ENCODE measurements around the gene MET. TPM values are rescaled to one million over a fixed set of nuclear protein-coding genes. Genes with fewer than 3 reads are reported as not detected.
"Not testable (repeated sequence)": the region's sequence is repeated elsewhere in the genome, so short reads cannot be mapped to it uniquely, and the experiment has no call there.

Gene MET
- total and polyA plus RNA-seq, 2 donors (not counting 1 experiment from before 2014, with no cell fraction given), result 33.4 to 44.4 TPM

DNA sequence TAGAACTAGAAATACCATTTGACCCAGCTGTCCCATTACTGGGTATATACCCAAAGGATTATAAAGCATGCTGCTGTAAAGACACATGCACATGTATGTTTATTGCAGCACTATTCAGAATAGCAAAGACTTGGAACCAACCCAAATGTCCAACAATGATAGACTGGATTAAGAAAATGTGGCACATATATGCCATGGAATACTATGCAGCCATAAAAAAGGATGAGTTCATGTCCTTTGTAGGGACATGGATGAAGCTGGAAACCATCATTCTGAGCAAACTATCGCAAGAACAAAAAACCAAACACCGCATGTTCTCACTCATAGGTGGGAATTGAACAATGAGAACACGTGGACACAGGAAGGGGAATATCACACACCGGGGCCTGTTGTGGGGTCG, 74.4 kb downstream of the MET start:
- not testable (repeated sequence) for DNase-seq (ENCODE audit: low read depth in 2 of 2); H3K79me2 ChIP-seq (ENCODE audit: control insufficient read depth, insufficient read depth, low read length); H2AFZ ChIP-seq (ENCODE audit: low read length); H3K27ac ChIP-seq (ENCODE audit: insufficient read depth, low read length); H3K4me3 ChIP-seq (replicated peaks in 1 of 4; ENCODE audit: control extremely low read depth in 1 of 4, insufficient read depth in 1 of 4, low read depth in 3 of 4, low read length in 4 of 4); H3K9ac ChIP-seq (ENCODE audit: insufficient read depth, low read length); H3K9me3 ChIP-seq (ENCODE audit: control insufficient read depth, insufficient read depth, low read depth, low read length); H3K36me3 ChIP-seq (ENCODE audit: control insufficient read depth, insufficient read depth, low read length); H4K20me1 ChIP-seq (ENCODE audit: control insufficient read depth, extremely low read depth, insufficient read depth, low read length); H3K27me3 ChIP-seq (ENCODE audit: control insufficient read depth, insufficient read depth, low read length); H3K4me2 ChIP-seq (ENCODE audit: extremely low read depth, insufficient read depth, low read length); H3K4me1 ChIP-seq (ENCODE audit: control insufficient read depth, extremely low read depth, insufficient read depth, low read length)

DNA sequence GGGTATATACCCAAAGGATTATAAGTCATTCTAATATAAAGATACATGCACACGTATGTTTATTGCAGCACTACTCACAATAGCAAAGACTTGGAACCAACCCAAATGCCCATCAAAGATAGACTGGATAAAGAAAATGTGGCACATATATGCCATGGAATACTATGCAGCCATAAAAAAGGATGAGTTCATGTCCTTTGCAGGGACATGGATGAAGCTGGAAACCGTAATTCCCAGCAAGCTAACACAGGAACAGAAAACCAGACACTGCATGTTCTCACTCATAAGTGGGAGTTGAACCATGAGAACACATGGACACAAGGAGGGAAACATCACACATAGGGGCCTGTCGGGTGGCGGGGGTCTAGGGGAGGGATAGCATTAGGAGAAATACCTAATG, 79.1 kb downstream of the MET start:
- not testable (repeated sequence) for H3K27me3 ChIP-seq (ENCODE audit: control insufficient read depth, insufficient read depth, low read length); H3K9ac ChIP-seq (ENCODE audit: insufficient read depth, low read length); H3K79me2 ChIP-seq (ENCODE audit: control insufficient read depth, insufficient read depth, low read length)

DNA sequence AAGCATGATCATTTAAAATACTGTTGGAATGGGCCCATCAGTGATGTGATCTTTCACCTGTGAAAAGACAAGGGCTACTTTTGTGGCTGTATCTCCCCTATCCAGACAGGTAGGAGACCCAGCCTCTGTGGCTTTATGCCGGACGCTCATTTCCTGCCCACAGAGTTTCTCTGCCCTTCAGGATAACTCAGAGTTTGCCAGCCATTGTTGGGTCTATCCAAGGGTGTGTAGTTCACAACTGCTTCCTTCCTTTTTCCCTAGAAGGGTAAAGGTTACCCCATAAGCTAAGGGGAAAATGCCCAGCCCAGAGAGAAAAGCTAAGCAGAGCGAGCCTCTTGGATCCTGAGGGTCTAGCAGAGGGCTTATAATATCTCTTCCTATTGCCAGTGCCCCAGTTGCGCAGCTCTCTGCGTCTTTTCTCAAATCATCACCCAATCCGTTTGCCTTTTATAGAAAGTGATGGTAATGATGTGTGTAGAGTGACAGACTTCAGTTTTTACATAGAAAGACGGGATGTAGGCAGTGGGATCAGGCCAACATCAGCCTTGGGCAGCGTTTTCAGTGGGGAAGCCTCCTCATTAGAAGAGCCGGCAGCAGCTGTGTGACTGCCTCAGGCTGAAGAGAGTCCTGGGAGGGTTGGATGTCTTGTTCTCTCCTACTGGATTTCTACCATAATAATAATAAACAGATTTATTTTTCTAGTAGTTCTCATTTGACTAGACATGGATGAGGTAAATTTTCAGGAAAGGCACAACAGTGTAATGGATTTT, 80.5 kb downstream of the MET start:
- TF ChIP-seq, protein P1, sequence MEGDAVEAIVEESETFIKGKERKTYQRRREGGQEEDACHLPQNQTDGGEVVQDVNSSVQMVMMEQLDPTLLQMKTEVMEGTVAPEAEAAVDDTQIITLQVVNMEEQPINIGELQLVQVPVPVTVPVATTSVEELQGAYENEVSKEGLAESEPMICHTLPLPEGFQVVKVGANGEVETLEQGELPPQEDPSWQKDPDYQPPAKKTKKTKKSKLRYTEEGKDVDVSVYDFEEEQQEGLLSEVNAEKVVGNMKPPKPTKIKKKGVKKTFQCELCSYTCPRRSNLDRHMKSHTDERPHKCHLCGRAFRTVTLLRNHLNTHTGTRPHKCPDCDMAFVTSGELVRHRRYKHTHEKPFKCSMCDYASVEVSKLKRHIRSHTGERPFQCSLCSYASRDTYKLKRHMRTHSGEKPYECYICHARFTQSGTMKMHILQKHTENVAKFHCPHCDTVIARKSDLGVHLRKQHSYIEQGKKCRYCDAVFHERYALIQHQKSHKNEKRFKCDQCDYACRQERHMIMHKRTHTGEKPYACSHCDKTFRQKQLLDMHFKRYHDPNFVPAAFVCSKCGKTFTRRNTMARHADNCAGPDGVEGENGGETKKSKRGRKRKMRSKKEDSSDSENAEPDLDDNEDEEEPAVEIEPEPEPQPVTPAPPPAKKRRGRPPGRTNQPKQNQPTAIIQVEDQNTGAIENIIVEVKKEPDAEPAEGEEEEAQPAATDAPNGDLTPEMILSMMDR (conservative IDR thresholded peaks at IDR 0.05 in 1 of 2, IDR thresholded peaks at IDR 0.05 in 1 of 2; ENCODE audit: low read depth in 1 of 2, low read length in 2 of 2), result no peak
- TF ChIP-seq EZH2 (IDR thresholded peaks at IDR 0.05; ENCODE audit: low read length, missing control alignments), result no peak
- Histone ChIP-seq H3K4me2 (ENCODE audit: extremely low read depth, insufficient read depth, low read length) (no peak overlapping the region), H4K20me1 (ENCODE audit: control insufficient read depth, extremely low read depth, insufficient read depth, low read length) (no peaks in the 10 kb centered on the region), H3K9me3 (ENCODE audit: control insufficient read depth, insufficient read depth, low read depth, low read length) (no peaks in the 10 kb centered on the region), H3K4me1 (ENCODE audit: control insufficient read depth, extremely low read depth, insufficient read depth, low read length) (no peaks in the 10 kb centered on the region), H3K4me3 (replicated peaks in 1 of 4; ENCODE audit: control extremely low read depth in 1 of 4, insufficient read depth in 1 of 4, low read depth in 3 of 4, low read length in 4 of 4) (no peak overlapping the region), H3K27ac (ENCODE audit: insufficient read depth, low read length) (no peak overlapping the region), H3K36me3 (ENCODE audit: control insufficient read depth, insufficient read depth, low read length) (no peaks in the 10 kb centered on the region), H3K9ac (ENCODE audit: insufficient read depth, low read length) (no peak overlapping the region), H3K27me3 (ENCODE audit: control insufficient read depth, insufficient read depth, low read length) (no peaks in the 10 kb centered on the region), H3K79me2 (ENCODE audit: control insufficient read depth, insufficient read depth, low read length) (no peaks in the 10 kb centered on the region), H2AFZ (ENCODE audit: low read length) (no peak overlapping the region)
- DNase-seq (ENCODE audit: low read depth in 2 of 2), result no peak

More for the DNA sequence above, 79.1 kb downstream of the MET start:
- not testable (repeated sequence) for DNase-seq (ENCODE audit: low read depth in 2 of 2); H3K36me3 ChIP-seq (ENCODE audit: control insufficient read depth, insufficient read depth, low read length); H3K4me1 ChIP-seq (ENCODE audit: control insufficient read depth, extremely low read depth, insufficient read depth, low read length); H3K27ac ChIP-seq (ENCODE audit: insufficient read depth, low read length); H2AFZ ChIP-seq (ENCODE audit: low read length); H3K4me2 ChIP-seq (ENCODE audit: extremely low read depth, insufficient read depth, low read length); H3K4me3 ChIP-seq (replicated peaks in 1 of 4; ENCODE audit: control extremely low read depth in 1 of 4, insufficient read depth in 1 of 4, low read depth in 3 of 4, low read length in 4 of 4); H4K20me1 ChIP-seq (ENCODE audit: control insufficient read depth, extremely low read depth, insufficient read depth, low read length); H3K9me3 ChIP-seq (ENCODE audit: control insufficient read depth, insufficient read depth, low read depth, low read length)

DNA sequence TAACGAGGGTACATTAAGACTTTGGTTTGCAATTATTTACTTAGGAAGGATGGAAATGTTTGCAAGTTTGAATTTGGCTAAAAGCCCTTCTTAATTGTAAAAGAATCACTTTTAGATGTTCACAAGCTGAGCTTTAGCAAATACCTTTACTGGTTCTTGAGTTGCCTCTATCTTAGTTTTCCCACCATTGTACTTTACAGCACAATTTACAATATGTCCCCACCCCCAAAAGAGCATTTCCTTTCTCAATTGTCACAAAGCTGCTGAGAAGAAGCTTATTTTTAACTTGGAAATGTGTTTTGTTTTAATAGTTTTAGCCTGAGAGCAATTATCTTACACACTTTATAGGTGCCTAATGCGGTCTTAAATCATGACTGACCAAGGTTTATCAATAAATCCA, 81.1 kb downstream of the MET start:
- H3K79me2 ChIP-seq (ENCODE audit: control insufficient read depth, insufficient read depth, low read length), result no peaks in the 10 kb centered on the region
- H2AFZ ChIP-seq (ENCODE audit: low read length), result no peak overlapping the region
- H3K27ac ChIP-seq (ENCODE audit: insufficient read depth, low read length), result no peak overlapping the region
- H3K4me3 ChIP-seq (replicated peaks in 1 of 4; ENCODE audit: control extremely low read depth in 1 of 4, insufficient read depth in 1 of 4, low read depth in 3 of 4, low read length in 4 of 4), result no peak overlapping the region
- TF ChIP-seq, protein P1 (conservative IDR thresholded peaks at IDR 0.05 in 1 of 2, IDR thresholded peaks at IDR 0.05 in 1 of 2; ENCODE audit: low read depth in 1 of 2, low read length in 2 of 2), result no peak
- no peak for TF ChIP-seq EZH2 (IDR thresholded peaks at IDR 0.05; ENCODE audit: low read length, missing control alignments)
- no peaks in the 10 kb centered on the region for H4K20me1 ChIP-seq (ENCODE audit: control insufficient read depth, extremely low read depth, insufficient read depth, low read length)
- H3K27me3 ChIP-seq (ENCODE audit: control insufficient read depth, insufficient read depth, low read length), result no peaks in the 10 kb centered on the region
- H3K9me3 ChIP-seq (ENCODE audit: control insufficient read depth, insufficient read depth, low read depth, low read length), result no peaks in the 10 kb centered on the region
- no peaks in the 10 kb centered on the region for H3K36me3 ChIP-seq (ENCODE audit: control insufficient read depth, insufficient read depth, low read length)
- H3K4me2 ChIP-seq (ENCODE audit: extremely low read depth, insufficient read depth, low read length), result no peak overlapping the region
- H3K4me1 ChIP-seq (ENCODE audit: control insufficient read depth, extremely low read depth, insufficient read depth, low read length), result no peaks in the 10 kb centered on the region
- DNase-seq (ENCODE audit: low read depth in 2 of 2), result no peak
- H3K9ac ChIP-seq (ENCODE audit: insufficient read depth, low read length), result no peak overlapping the region

Data from fibroblast of lung (primary cell).